HEK293 (cell line): ENCODE results near the gene CABLES2.

Source experiments
- AEBP2 ChIP-seq: fragments of 450-650 bp; formaldehyde crosslinking; IDR thresholded peaks from 2 replicates; pipeline ENCODE4 v1.5.1; 2016; ENCODE audit warnings: missing biosample characterization, missing genetic modification characterization, borderline replicate concordance
- ATF2 ChIP-seq: fragments of 450-650 bp; formaldehyde crosslinking; IDR thresholded peaks from 2 replicates; pipeline ENCODE4 v1.5.1; 2016; ENCODE audit warnings: missing biosample characterization, missing genetic modification characterization, low read depth
- EGR2 ChIP-seq: fragments of 450-650 bp; formaldehyde crosslinking; IDR thresholded peaks from 2 replicates; pipeline ENCODE4 v1.5.1; 2016; ENCODE audit warnings: low read depth, missing biosample characterization, missing genetic modification characterization
- GFI1B ChIP-seq: fragments of 450-650 bp; formaldehyde crosslinking; IDR thresholded peaks from 2 replicates; pipeline ENCODE4 v1.5.1; 2016; ENCODE audit warnings: missing biosample characterization, missing genetic modification characterization
- GLI2 ChIP-seq: fragments of 450-650 bp; formaldehyde crosslinking; IDR thresholded peaks from 2 replicates; pipeline ENCODE4; 2017; ENCODE audit warnings: missing biosample characterization, missing genetic modification characterization, low read depth, borderline replicate concordance
- IKZF3 ChIP-seq: fragments of 450-650 bp; IDR thresholded peaks from 2 replicates; pipeline ENCODE4 v1.5.0; 2018; ENCODE audit warnings: missing biosample characterization, mild to moderate bottlenecking, missing genetic modification characterization, moderate library complexity
- KLF1 ChIP-seq: fragments of 450-650 bp; formaldehyde crosslinking; IDR thresholded peaks from 2 replicates; pipeline ENCODE4 v1.5.1; 2016; ENCODE audit warnings: missing biosample characterization, missing genetic modification characterization
- PRDM2 ChIP-seq: fragments of 450-650 bp; formaldehyde crosslinking; IDR thresholded peaks from 2 replicates; pipeline ENCODE4 v1.5.1; 2016; ENCODE audit warnings: missing biosample characterization, missing genetic modification characterization, borderline replicate concordance
- SP3 ChIP-seq: fragments of 450-650 bp; formaldehyde crosslinking; IDR thresholded peaks from 2 replicates; pipeline ENCODE4 v1.5.1; 2016; ENCODE audit warnings: missing biosample characterization, missing genetic modification characterization
- TCF7L2 ChIP-seq: IDR thresholded peaks from 2 replicates; pipeline ENCODE4 v1.6.1; 2011; ENCODE audit warnings: low read depth, mild to moderate bottlenecking, inconsistent platforms, low read length, moderate library complexity, borderline replicate concordance
- ZBTB44 ChIP-seq: fragments of 450-650 bp; IDR thresholded peaks from 2 replicates; pipeline ENCODE4 v1.5.1; 2018; ENCODE audit warnings: missing biosample characterization, mild to moderate bottlenecking, missing genetic modification characterization
- ZBTB49 ChIP-seq: fragments of 450-650 bp; formaldehyde crosslinking; IDR thresholded peaks from 2 replicates; pipeline ENCODE4 v1.5.1; 2016; ENCODE audit warnings: missing biosample characterization, missing genetic modification characterization, low read depth
- ZNF112 ChIP-seq: fragments of 450-650 bp; formaldehyde crosslinking; IDR thresholded peaks from 2 replicates; pipeline ENCODE4 v1.5.0; 2017; ENCODE audit warnings: missing biosample characterization, missing genetic modification characterization
- ZNF169 ChIP-seq: fragments of 450-650 bp; formaldehyde crosslinking; IDR thresholded peaks from 2 replicates; pipeline ENCODE4 v1.5.1; 2016; ENCODE audit warnings: missing biosample characterization, missing genetic modification characterization
- ZNF280D ChIP-seq: fragments of 450-650 bp; formaldehyde crosslinking; IDR thresholded peaks from 2 replicates; pipeline ENCODE4 v1.5.1; 2016; ENCODE audit warnings: missing biosample characterization, missing genetic modification characterization
- ZNF341 ChIP-seq: fragments of 450-650 bp; formaldehyde crosslinking; IDR thresholded peaks from 2 replicates; pipeline ENCODE4; 2016; ENCODE audit warnings: low read depth, missing biosample characterization, missing genetic modification characterization
- ZNF366 ChIP-seq: fragments of 450-650 bp; formaldehyde crosslinking; conservative IDR thresholded peaks from 2 replicates; pipeline ENCODE4 v1.5.1; 2016; ENCODE audit warnings: missing biosample characterization, missing genetic modification characterization
- ZNF391 ChIP-seq: fragments of 450-650 bp; formaldehyde crosslinking; IDR thresholded peaks from 2 replicates; pipeline ENCODE4 v1.5.1; 2016; ENCODE audit warnings: low read depth, missing biosample characterization, missing genetic modification characterization, borderline replicate concordance
- ZNF473 ChIP-seq: fragments of 450-650 bp; formaldehyde crosslinking; IDR thresholded peaks from 2 replicates; pipeline ENCODE4 v1.5.1; 2017; ENCODE audit warnings: missing biosample characterization, missing genetic modification characterization
- ZNF514 ChIP-seq: fragments of 450-650 bp; formaldehyde crosslinking; IDR thresholded peaks from 2 replicates; pipeline ENCODE4 v1.5.1; 2016; ENCODE audit warnings: missing biosample characterization, missing genetic modification characterization
- ZNF529 ChIP-seq: fragments of 450-650 bp; formaldehyde crosslinking; IDR thresholded peaks from 2 replicates; pipeline ENCODE4 v1.5.1; 2017; ENCODE audit warnings: missing genetic modification characterization, missing biosample characterization; ENCODE audit not compliant: insufficient replicate concordance
- ZNF585B ChIP-seq: fragments of 450-650 bp; formaldehyde crosslinking; IDR thresholded peaks from 2 replicates; pipeline ENCODE4 v1.5.1; 2016; ENCODE audit warnings: missing biosample characterization, missing genetic modification characterization
- ZNF791 ChIP-seq: fragments of 450-650 bp; formaldehyde crosslinking; IDR thresholded peaks from 2 replicates; pipeline ENCODE4 v1.5.1; 2016; ENCODE audit warnings: missing biosample characterization, missing genetic modification characterization
- ZSCAN30 ChIP-seq: fragments of 450-650 bp; IDR thresholded peaks from 2 replicates; pipeline ENCODE4 v1.5.1; 2018; ENCODE audit warnings: missing biosample characterization, mild to moderate bottlenecking, missing genetic modification characterization, moderate library complexity

Gene CABLES2

GRCh38 chr20:62368392-62368975 lies 38.6 kb downstream of the CABLES2 start (continued):
- TF ChIP-seq AEBP2 (tag by site-specific recombination) (no peak), ZNF112 (tag by site-specific recombination) (no peak), IKZF3 (0 out of 2 replicates have a peak, but pooled peaks have one; percentile 26), ZNF585B (tag by site-specific recombination) (no peak), ZNF341 (tag by site-specific recombination) (peak; percentile 29; the same call in 1 of the 2 replicates), ZBTB44 (tag by site-specific recombination) (no peak), EGR2 (peak; percentile 44), ZNF391 (tag by site-specific recombination) (no peak), ZNF514 (tag by site-specific recombination) (no peak), ZNF169 (no peak), ZNF791 (no peak), SP3 (tag by site-specific recombination) (peak; percentile 53), ZSCAN30 (tag by site-specific recombination) (no peak), KLF1 (tag by site-specific recombination) (no peak; the same call in 1 of the 2 replicates), GLI2 (tag by site-specific recombination) (no peak), ZNF366 (tag by site-specific recombination) (no peak), TCF7L2 (no peak), ZNF473 (no peak), GFI1B (no peak), PRDM2 (tag by site-specific recombination) (no peak), ZNF280D (tag by site-specific recombination) (no peak), ATF2 (no peak), ZBTB49 (tag by site-specific recombination) (no peak), ZNF529 (tag by site-specific recombination) (no peak)
